SU-DHL-6 (cell line): ENCODE data around the gene LEKR1.

Experiments
- H2AFZ ChIP-seq: fragments of 200-600 bp; sonication (generic); 2 replicates; pipeline ENCODE4 v1.6.1; 2014; ENCODE audit warnings: low read depth, mild to moderate bottlenecking, moderate library complexity, mixed read lengths, antibody characterized with exemption, low read length; ENCODE audit not compliant: severe bottlenecking
- H3F3A ChIP-seq: fragments of 200-600 bp; shearing (Covaris generic); 2 replicates; pipeline ENCODE4 v1.6.0; 2016; ENCODE audit warnings: antibody characterized with exemption, mild to moderate bottlenecking; ENCODE audit not compliant: insufficient read depth
- H3K27ac ChIP-seq: fragments of 200-600 bp; sonication (generic); 2 replicates; pipeline ENCODE4 v1.5.1; 2016; ENCODE audit warnings: low read depth, mild to moderate bottlenecking, low read length, moderate library complexity, mixed read lengths
- H3K27me3 ChIP-seq: fragments of 200-600 bp; sonication (generic), shearing (Covaris generic); 2 replicates; pipeline ENCODE4 v1.6.0; 2014; ENCODE audit warnings: mild to moderate bottlenecking, low read length
- H3K36me3 ChIP-seq: fragments of 200-600 bp; sonication (generic); 2 replicates; pipeline ENCODE4 v1.6.1; 2014; ENCODE audit warnings: mild to moderate bottlenecking, low read length, mixed read lengths
- H3K4me2 ChIP-seq: fragments of 300-600, 200-600 bp; shearing (Covaris generic), sonication (generic); 2 replicates; pipeline ENCODE4 v1.6.0; 2014; ENCODE audit warnings: low read length, low read depth, mild to moderate bottlenecking; ENCODE audit not compliant: poor library complexity, severe bottlenecking
- H3K4me3 ChIP-seq: fragments of 200-600 bp; sonication (generic); 2 replicates; pipeline ENCODE4 v1.5.1; 2014; ENCODE audit warnings: antibody characterized with exemption, low read length, mild to moderate bottlenecking, mixed read lengths; ENCODE audit not compliant: insufficient read depth, poor library complexity, severe bottlenecking
- H3K79me2 ChIP-seq: fragments of 200-600 bp; sonication (generic); 2 replicates; pipeline ENCODE4 v1.6.1; 2014; ENCODE audit warnings: mild to moderate bottlenecking, low read length, moderate library complexity; ENCODE audit not compliant: insufficient read depth
- H3K9ac ChIP-seq: fragments of 200-600 bp; sonication (generic); 2 replicates; pipeline ENCODE4 v1.7.0; 2014; ENCODE audit warnings: mild to moderate bottlenecking, low read length
- H3K9me2 ChIP-seq: fragments of 200-600 bp; sonication (generic); replicated peaks from 2 replicates; pipeline ENCODE4 v1.6.1; 2014; ENCODE audit warnings: low read length; ENCODE audit not compliant: insufficient read depth
- H3K9me3 ChIP-seq: fragments of 200-600 bp; sonication (generic); 2 replicates; pipeline ENCODE4 v1.6.1; 2014; ENCODE audit warnings: low read length, mixed read lengths; ENCODE audit not compliant: insufficient read depth
- H4K20me1 ChIP-seq: fragments of 200-600 bp; sonication (generic); 2 replicates; pipeline ENCODE4 v1.6.1; 2014; ENCODE audit warnings: low read depth, mild to moderate bottlenecking, antibody characterized with exemption, low read length, moderate library complexity, mixed read lengths
- CTCF ChIP-seq: fragments of 200-600 bp; sonication (generic); IDR thresholded peaks from one replicate; pipeline ENCODE4 v1.5.1; 2017; ENCODE audit warnings: antibody characterized with exemption, mild to moderate bottlenecking, low read length, moderate library complexity; ENCODE audit not compliant: insufficient read depth, poor library complexity, severe bottlenecking
- EZH2phosphoT487 ChIP-seq: fragments of 200-600 bp; sonication (generic), shearing (Covaris generic); conservative IDR thresholded peaks from 2 replicates; pipeline ENCODE4 v1.6.1; 2018; ENCODE audit warnings: mild to moderate bottlenecking, antibody characterized with exemption, low read length, moderate library complexity, mixed read lengths

LEKR1 gene

GRCh38 chr3:157065201-157065600 is 239.0 kb downstream of the LEKR1 start:
- Histone ChIP-seq H3K27ac (no peak overlapping the region), H3K9me2 (no peaks in the 10 kb centered on the region), H3K36me3 (no peaks in the 10 kb centered on the region), H3F3A (no peaks in the 10 kb centered on the region), H3K9ac (no peak overlapping the region), H3K9me3 (no peaks in the 10 kb centered on the region), H3K79me2 (no peaks in the 10 kb centered on the region), H4K20me1 (no peaks in the 10 kb centered on the region), H3K27me3 (no peaks in the 10 kb centered on the region), H3K4me3 (no peak overlapping the region), H2AFZ (no peak overlapping the region), H3K4me2 (no peak overlapping the region)
- TF ChIP-seq CTCF: no peak

DNA sequence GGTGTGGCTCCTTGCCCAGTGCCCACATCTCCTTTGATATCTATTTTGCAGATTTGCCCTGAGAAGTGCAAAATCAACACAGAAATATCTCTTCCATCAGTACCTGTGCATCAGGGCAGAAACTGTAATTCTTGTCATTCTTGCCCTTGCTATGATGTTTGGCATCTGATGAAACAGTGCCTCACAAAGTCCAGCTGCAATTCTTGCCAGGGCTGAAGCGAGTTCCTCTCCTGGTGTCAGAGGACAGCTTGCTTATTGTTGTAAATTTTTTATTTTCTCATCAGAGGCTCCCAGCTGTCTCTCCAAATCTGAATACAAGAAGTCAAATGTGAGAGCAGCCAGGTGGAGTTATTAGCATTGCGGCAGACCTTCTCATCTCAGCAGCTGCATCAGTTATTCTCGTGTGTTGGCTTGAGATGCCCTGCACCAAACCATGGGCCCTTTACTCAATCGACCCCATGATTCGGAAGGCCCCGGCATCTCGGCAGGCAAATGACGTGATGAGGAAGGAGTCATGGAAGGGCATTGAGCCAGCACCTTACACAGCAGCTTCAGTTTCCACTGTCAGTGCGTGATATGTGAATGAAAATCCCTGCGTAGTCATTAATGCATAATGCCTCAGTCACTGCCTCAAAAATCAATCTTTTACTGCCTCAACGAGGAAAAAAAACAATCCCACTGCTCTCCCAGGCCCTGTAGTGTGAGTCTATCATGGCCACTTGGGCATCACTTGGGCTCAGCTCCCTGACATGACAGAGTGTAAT is 240.4 kb downstream of the LEKR1 start:
- no peaks in the 10 kb centered on the region for H3K27me3 ChIP-seq
- H3K36me3 ChIP-seq: no peaks in the 10 kb centered on the region
- no peak overlapping the region for H3K4me3 ChIP-seq
- H3K9ac ChIP-seq: no peak overlapping the region
- no peak overlapping the region for H3K27ac ChIP-seq
- H2AFZ ChIP-seq: no peak overlapping the region
- H3K79me2 ChIP-seq: no peaks in the 10 kb centered on the region
- TF ChIP-seq EZH2phosphoT487 (no peak), CTCF (no peak)
- H3K4me2 ChIP-seq: peak overlapping the region; percentile 3
- no peaks in the 10 kb centered on the region for H3K9me2 ChIP-seq
- H3F3A ChIP-seq: no peaks in the 10 kb centered on the region
- H3K9me3 ChIP-seq: no peaks in the 10 kb centered on the region
- no peaks in the 10 kb centered on the region for H4K20me1 ChIP-seq

GRCh38 chr3:157067114-157067513 is 241.0 kb downstream of the LEKR1 start:
- no peaks in the 10 kb centered on the region for H3F3A ChIP-seq
- H3K9ac ChIP-seq: no peak overlapping the region
- H3K4me3 ChIP-seq: no peak overlapping the region
- no peak for TF ChIP-seq CTCF
- TF ChIP-seq EZH2phosphoT487: no peak
- no peak overlapping the region for H3K27ac ChIP-seq
- no peak overlapping the region for H2AFZ ChIP-seq
- no peaks in the 10 kb centered on the region for H4K20me1 ChIP-seq
- H3K9me3 ChIP-seq: no peaks in the 10 kb centered on the region
- no peaks in the 10 kb centered on the region for H3K27me3 ChIP-seq
- H3K9me2 ChIP-seq: no peaks in the 10 kb centered on the region
- H3K4me2 ChIP-seq: no peak overlapping the region
- no peaks in the 10 kb centered on the region for H3K79me2 ChIP-seq
- H3K36me3 ChIP-seq: no peaks in the 10 kb centered on the region
